DOHH2 (cell line): ENCODE results near the gene CNTN5.

Source experiments
- H3F3A ChIP-seq: fragments of 200-600 bp; sonication (generic), shearing (Covaris generic); 2 replicates; pipeline ENCODE4 v1.6.0; 2016; ENCODE audit warnings: antibody characterized with exemption, mild to moderate bottlenecking; ENCODE audit not compliant: control insufficient read depth, insufficient read depth
- H3K27ac ChIP-seq: fragments of 200-600 bp; sonication (generic); 2 replicates; pipeline ENCODE4 v1.5.1; 2014; ENCODE audit warnings: low read depth, mild to moderate bottlenecking, low read length, moderate library complexity
- H3K27me3 ChIP-seq: fragments of 200-600 bp; sonication (generic); 2 replicates; pipeline ENCODE4 v1.6.1; 2014; ENCODE audit warnings: mild to moderate bottlenecking, low read length, mixed read lengths; ENCODE audit not compliant: control insufficient read depth
- H3K36me3 ChIP-seq: fragments of 200-600 bp; sonication (generic); 2 replicates; pipeline ENCODE4 v1.6.1; 2014; ENCODE audit warnings: mild to moderate bottlenecking, low read length, moderate library complexity, mixed read lengths; ENCODE audit not compliant: control insufficient read depth
- H3K4me1 ChIP-seq: fragments of 200-600 bp; sonication (generic); 2 replicates; pipeline ENCODE4 v1.6.1; 2014; ENCODE audit warnings: mild to moderate bottlenecking, low read length, mixed read lengths; ENCODE audit not compliant: control insufficient read depth
- H3K4me2 ChIP-seq: fragments of 200-600 bp; sonication (generic); 2 replicates; pipeline ENCODE4 v1.6.0; 2014; ENCODE audit warnings: mild to moderate bottlenecking, low read length, moderate library complexity
- H3K4me3 ChIP-seq: fragments of 200-600 bp; sonication (generic); 2 replicates; pipeline ENCODE4 v1.5.1; 2014; ENCODE audit warnings: mild to moderate bottlenecking, low read length, mixed read lengths
- H3K79me2 ChIP-seq: fragments of 200-600 bp; sonication (generic); 2 replicates; pipeline ENCODE4 v1.6.1; 2014; ENCODE audit warnings: mild to moderate bottlenecking, low read length, mixed read lengths; ENCODE audit not compliant: control insufficient read depth
- H3K9me2 ChIP-seq: fragments of 200-600 bp; sonication (generic); replicated peaks from 2 replicates; pipeline ENCODE4 v1.6.1; 2014; ENCODE audit warnings: mild to moderate bottlenecking, low read length, mixed read lengths; ENCODE audit not compliant: control insufficient read depth
- H3K9me3 ChIP-seq: fragments of 200-600 bp; sonication (generic); 2 replicates; pipeline ENCODE4 v1.6.1; 2014; ENCODE audit warnings: antibody characterized with exemption, low read length, mixed read lengths; ENCODE audit not compliant: control insufficient read depth, insufficient read depth
- H4K20me1 ChIP-seq: fragments of 200-600 bp; sonication (generic); 2 replicates; pipeline ENCODE4 v1.6.0; 2014; ENCODE audit warnings: low read depth, mild to moderate bottlenecking, antibody characterized with exemption, low read length, moderate library complexity; ENCODE audit not compliant: control insufficient read depth, insufficient read depth
- CTCF ChIP-seq: fragments of 200-600 bp; sonication (generic); IDR thresholded peaks from one replicate; pipeline ENCODE4 v1.5.1; 2014; ENCODE audit warnings: antibody characterized with exemption, mild to moderate bottlenecking, low read depth, low read length; ENCODE audit not compliant: poor library complexity, severe bottlenecking
- EZH2phosphoT487 ChIP-seq: fragments of 200-600 bp; sonication (generic); IDR thresholded peaks from 2 replicates; pipeline ENCODE4 v1.6.1; 2017; ENCODE audit warnings: borderline replicate concordance, mild to moderate bottlenecking, antibody characterized with exemption, low read length, moderate library complexity, mixed read lengths

The CNTN5 gene

GRCh38 chr11:99593197-99593596, 572.4 kb downstream of the CNTN5 start:
- Histone ChIP-seq H4K20me1 (no peaks in the 10 kb centered on the region), H3K4me1 (no peaks in the 10 kb centered on the region), H3K27me3 (no peaks in the 10 kb centered on the region), H3K79me2 (no peaks in the 10 kb centered on the region), H3K27ac (no peak overlapping the region), H3K9me2 (no peaks in the 10 kb centered on the region), H3K36me3 (no peaks in the 10 kb centered on the region), H3K4me2 (no peak overlapping the region), H3K9me3 (no peaks in the 10 kb centered on the region), H3F3A (no peaks in the 10 kb centered on the region), H3K4me3 (no peak overlapping the region)
- TF ChIP-seq EZH2phosphoT487 (no peak), CTCF (no peak)

DNA sequence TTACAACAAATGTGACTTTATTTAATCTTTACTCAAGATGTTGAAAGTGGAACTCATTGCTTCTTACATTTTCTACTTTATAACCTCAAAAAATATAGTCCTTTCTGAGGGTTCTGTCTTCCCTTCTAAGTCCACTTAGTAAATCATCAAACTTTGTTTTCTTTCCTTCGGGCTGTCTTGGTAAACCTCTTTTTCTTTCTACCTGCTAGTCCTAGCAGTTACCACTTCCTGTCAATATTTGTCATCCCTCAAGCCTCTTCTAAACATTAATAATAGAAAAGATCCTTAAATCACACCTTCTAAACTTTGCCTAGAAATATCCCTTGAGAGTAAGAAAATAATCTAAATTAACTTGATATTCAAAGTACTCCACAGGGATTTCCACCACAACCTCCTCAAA, 580.4 kb downstream of the CNTN5 start:
- TF ChIP-seq EZH2phosphoT487 (no peak), CTCF (no peak)
- no peaks in the 10 kb centered on the region for H3K9me3 ChIP-seq
- H3K4me2 ChIP-seq: no peak overlapping the region
- H3K36me3 ChIP-seq: no peaks in the 10 kb centered on the region
- no peak overlapping the region for H3K27ac ChIP-seq
- H3K79me2 ChIP-seq: no peaks in the 10 kb centered on the region
- no peaks in the 10 kb centered on the region for H3K27me3 ChIP-seq
- no peaks in the 10 kb centered on the region for H3K4me1 ChIP-seq
- no peaks in the 10 kb centered on the region for H3F3A ChIP-seq
- no peaks in the 10 kb centered on the region for H4K20me1 ChIP-seq
- no peaks in the 10 kb centered on the region for H3K9me2 ChIP-seq
- no peak overlapping the region for H3K4me3 ChIP-seq

DNA sequence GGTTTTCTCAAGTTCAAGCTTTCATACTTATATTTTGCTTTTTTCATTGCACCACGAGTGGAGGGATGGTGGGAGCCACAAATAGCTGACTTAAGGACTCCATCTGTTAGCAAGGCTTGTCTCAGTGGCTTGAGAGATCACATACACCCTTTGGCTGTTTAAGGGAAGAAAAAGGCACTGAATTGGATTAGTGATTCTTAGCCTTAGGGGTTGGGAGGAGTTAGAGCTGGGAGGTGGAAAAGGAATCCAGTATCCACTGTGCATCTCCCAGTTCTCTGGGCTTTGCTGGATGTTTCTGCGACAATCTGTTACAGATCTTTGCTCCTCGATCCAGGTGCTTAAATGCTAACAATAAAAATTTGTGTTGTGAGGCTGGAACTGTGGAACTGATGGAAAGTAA, 593.6 kb downstream of the CNTN5 start:
- Histone ChIP-seq H3K4me2 (no peak overlapping the region), H3K9me2 (no peaks in the 10 kb centered on the region), H3K9me3 (no peaks in the 10 kb centered on the region), H3K27ac (no peak overlapping the region), H3K4me1 (no peaks in the 10 kb centered on the region), H4K20me1 (no peaks in the 10 kb centered on the region), H3K36me3 (no peaks in the 10 kb centered on the region), H3K79me2 (no peaks in the 10 kb centered on the region), H3F3A (no peaks in the 10 kb centered on the region), H3K27me3 (no peaks in the 10 kb centered on the region), H3K4me3 (no peak overlapping the region)
- TF ChIP-seq CTCF (no peak), EZH2phosphoT487 (no peak)

- Histone ChIP-seq H3K4me1 (no peaks in the 10 kb centered on the region), H3K9me2 (no peaks in the 10 kb centered on the region), H4K20me1 (no peaks in the 10 kb centered on the region), H3K4me3 (no peak overlapping the region), H3K36me3 (no peaks in the 10 kb centered on the region), H3K27ac (no peak overlapping the region), H3K4me2 (no peak overlapping the region), H3F3A (no peaks in the 10 kb centered on the region), H3K27me3 (no peaks in the 10 kb centered on the region), H3K9me3 (no peaks in the 10 kb centered on the region), H3K79me2 (no peaks in the 10 kb centered on the region)
- no peak for TF ChIP-seq CTCF
- no peak for TF ChIP-seq EZH2phosphoT487
These were observed 609.9 kb downstream of the CNTN5 start for GRCh38 chr11:99630629-99631028.
